H1 (cell line): ENCODE results near the gene TRIM44. TPM values are rescaled to one million over a fixed set of nuclear protein-coding genes. Genes with fewer than 3 reads are reported as not detected.

ENCODE experiments used
- CTCF ChIA-PET: fragments of 300-600 bp; sonication (Branson Sonifier 250); formaldehyde crosslinking; loops from one replicate; lab custom pipeline; 2021; ENCODE audit not compliant: partially characterized antibody; lab: Charles Lee
- POLR2A ChIA-PET: fragments of 300-600 bp; sonication (Branson Sonifier 250); formaldehyde crosslinking; loops from one replicate; lab custom pipeline; 2021; ENCODE audit warnings: inconsistent platforms; ENCODE audit not compliant: partially characterized antibody; lab: Charles Lee
- DNase-seq, 2 experiments: peaks; one replicate each; pipeline versions ENCODE4 v3.0.0 to v3.0.0-alpha.2; 2010 to 2022; ENCODE audit warnings: low spot score in 2 of 2, low read depth in 1 of 2, mixed read lengths in 1 of 2
- FAIRE-seq: peaks from 2 replicates; lab custom pipeline; 2011; peaks lifted over from hg19 to GRCh38; lab: Jason Lieb, UNC
- H2AFZ ChIP-seq: 2 replicates; pipeline ENCODE4 v1.8.1; 2012; ENCODE audit warnings: low read length, inconsistent platforms
- H2AK5ac ChIP-seq: 2 replicates; pipeline ENCODE4 v1.6.1; 2013; ENCODE audit warnings: low read depth, low read length
- H2BK120ac ChIP-seq: replicated peaks from 2 replicates; pipeline ENCODE3; 2013; ENCODE audit warnings: low read depth, low read length, inconsistent platforms
- H2BK12ac ChIP-seq: 2 replicates; pipeline ENCODE4 v1.6.1; 2013; ENCODE audit warnings: low read depth, low read length
- H2BK15ac ChIP-seq: 2 replicates; pipeline ENCODE4 v1.6.1; 2013; ENCODE audit warnings: low read length
- H2BK20ac ChIP-seq: 2 replicates; pipeline ENCODE4 v1.6.1; 2013; ENCODE audit warnings: low read length
- H2BK5ac ChIP-seq: 2 replicates; pipeline ENCODE4 v1.6.1; 2013; ENCODE audit warnings: low read depth, low read length
- H3K14ac ChIP-seq: 2 replicates; pipeline ENCODE4 v1.6.1; 2013; ENCODE audit warnings: inconsistent platforms; ENCODE audit not compliant: insufficient read length
- H3K18ac ChIP-seq: 2 replicates; pipeline ENCODE4 v1.6.1; 2013; ENCODE audit warnings: low read length; ENCODE audit errors: extremely low read depth
- H3K23ac ChIP-seq: 2 replicates; pipeline ENCODE4 v1.6.1; 2013; ENCODE audit warnings: inconsistent platforms; ENCODE audit not compliant: insufficient read length
- H3K23me2 ChIP-seq: 2 replicates; pipeline ENCODE4 v1.6.1; 2013; ENCODE audit warnings: low read depth, low read length
- H3K27ac ChIP-seq: 2 replicates; pipeline ENCODE4 v1.6.1; 2011; ENCODE audit warnings: low read depth, low read length, inconsistent platforms
- H3K27me3 ChIP-seq, 4 experiments: replicated peaks in 1 of 4; 1 replicate in 1 of 4; 2 replicates in 3 of 4; pipeline versions ENCODE4 v1.6.1 to v1.8.1; 2011 to 2013; ENCODE audit warnings: low read length in 3 of 4, mild to moderate bottlenecking in 3 of 4, inconsistent platforms in 2 of 4, mixed read lengths in 2 of 4, moderate library complexity in 1 of 4; ENCODE audit not compliant: control insufficient read depth in 3 of 4, insufficient read depth in 3 of 4; ENCODE audit errors: extremely low read depth in 1 of 4
- H3K36me3 ChIP-seq, 4 experiments: 2 replicates each; pipeline versions ENCODE4 v1.6.1 to v1.8.1; 2011 to 2013; ENCODE audit warnings: mild to moderate bottlenecking in 4 of 4, low read length in 3 of 4, moderate library complexity in 2 of 4, control low read depth in 1 of 4, inconsistent platforms in 1 of 4; ENCODE audit not compliant: insufficient read depth in 4 of 4, control insufficient read depth in 2 of 4
- H3K4ac ChIP-seq: replicated peaks from 2 replicates; pipeline ENCODE3; 2013; ENCODE audit warnings: low read length, low read depth, mixed read lengths, inconsistent platforms; ENCODE audit not compliant: insufficient read length
- H3K4me1 ChIP-seq, 4 experiments: replicated peaks in 1 of 4; 1 replicate in 1 of 4; 2 replicates in 3 of 4; pipeline versions ENCODE4 v1.6.1 to v1.8.1; 2011 to 2013; ENCODE audit warnings: low read length in 3 of 4, inconsistent platforms in 2 of 4, mixed read lengths in 1 of 4; ENCODE audit not compliant: insufficient read depth in 4 of 4, control insufficient read depth in 3 of 4
- H3K4me2 ChIP-seq, 2 experiments: 2 replicates each; pipeline versions ENCODE4 v1.6.1 to v1.8.1; 2011 to 2013; ENCODE audit warnings: low read depth in 2 of 2, low read length in 2 of 2, control low read depth in 1 of 2, inconsistent platforms in 1 of 2, mild to moderate bottlenecking in 1 of 2; ENCODE audit not compliant: insufficient read depth in 1 of 2
- H3K4me3 ChIP-seq, 4 experiments: fragments of 200-600, 300-600 bp in 1 of 4; sonication (generic), shearing (Covaris generic), sonication (Bioruptor Twin) in 1 of 4; 2 replicates each; pipeline versions ENCODE4 v1.5.1 to v1.8.1; 2011 to 2016; ENCODE audit warnings: low read length in 4 of 4, low read depth in 3 of 4, control low read depth in 2 of 4, inconsistent platforms in 2 of 4, mild to moderate bottlenecking in 2 of 4, mixed read lengths in 1 of 4, moderate library complexity in 1 of 4; ENCODE audit not compliant: insufficient read depth in 2 of 4; ENCODE audit errors: extremely low read depth in 1 of 4
- H3K56ac ChIP-seq: replicated peaks from 2 replicates; pipeline ENCODE3; 2013; ENCODE audit warnings: low read depth, mild to moderate bottlenecking, mixed read lengths, low read length, inconsistent platforms; ENCODE audit not compliant: insufficient read length
- H3K79me1 ChIP-seq: 2 replicates; pipeline ENCODE4 v1.6.1; 2013; ENCODE audit warnings: low read depth, low read length, control low read depth
- H3K79me2 ChIP-seq, 2 experiments: 2 replicates each; pipeline versions ENCODE4 v1.6.1 to v1.8.1; 2012 to 2013; ENCODE audit warnings: low read length in 2 of 2, mild to moderate bottlenecking in 2 of 2, inconsistent platforms in 1 of 2; ENCODE audit not compliant: insufficient read depth in 2 of 2, control insufficient read depth in 1 of 2
- H3K9ac ChIP-seq, 4 experiments: replicated peaks in 1 of 4; 1 replicate in 1 of 4; 2 replicates in 3 of 4; pipeline versions ENCODE4 v1.6.1 to v1.8.1; 2011 to 2013; ENCODE audit warnings: low read depth in 3 of 4, low read length in 3 of 4, control low read depth in 2 of 4, mild to moderate bottlenecking in 2 of 4, moderate library complexity in 2 of 4, inconsistent platforms in 1 of 4; ENCODE audit errors: extremely low read depth in 1 of 4
- H3K9me3 ChIP-seq, 2 experiments: 2 replicates each; pipeline versions ENCODE4 v1.6.1 to v1.8.1; 2012 to 2013; ENCODE audit warnings: mild to moderate bottlenecking in 2 of 2, moderate library complexity in 2 of 2, control low read depth in 1 of 2, inconsistent platforms in 1 of 2, low read depth in 1 of 2, low read length in 1 of 2, mixed read lengths in 1 of 2; ENCODE audit not compliant: insufficient read depth in 2 of 2
- H4K20me1 ChIP-seq, 2 experiments: replicated peaks in 1 of 2; 2 replicates each; pipeline versions ENCODE3 to v1.8.1; 2011 to 2013; ENCODE audit warnings: inconsistent platforms in 2 of 2, low read length in 2 of 2, mild to moderate bottlenecking in 1 of 2; ENCODE audit not compliant: insufficient read depth in 2 of 2, control insufficient read depth in 1 of 2
- H4K5ac ChIP-seq: 2 replicates; pipeline ENCODE4 v1.6.1; 2013; ENCODE audit warnings: low read length, low read depth, mixed read lengths, inconsistent platforms; ENCODE audit not compliant: insufficient read length
- H4K8ac ChIP-seq: 2 replicates; pipeline ENCODE4 v1.8.0; 2013; ENCODE audit warnings: mild to moderate bottlenecking, moderate library complexity, low read length, inconsistent platforms; ENCODE audit not compliant: insufficient read depth; ENCODE audit errors: extremely low read depth
- H4K91ac ChIP-seq: replicated peaks from 2 replicates; pipeline ENCODE3; 2013; ENCODE audit warnings: low read length, mixed read lengths, inconsistent platforms; ENCODE audit not compliant: insufficient read length
- BCL11A ChIP-seq, 2 experiments: IDR thresholded peaks; one replicate each; pipeline ENCODE4 v1.6.1; 2011; ENCODE audit warnings: low read depth in 2 of 2, low read length in 2 of 2, mild to moderate bottlenecking in 2 of 2
- JUN ChIP-seq: IDR thresholded peaks from 2 replicates; pipeline ENCODE4 v1.6.1; 2011; ENCODE audit warnings: low read depth, mild to moderate bottlenecking, improper control_type of control experiment, low read length
- SIX5 ChIP-seq: IDR thresholded peaks from 2 replicates; pipeline ENCODE4 v1.6.1; 2011; ENCODE audit warnings: mild to moderate bottlenecking, low read depth, low read length
- WGBS, 2 experiments: shearing (Covaris generic) in 1 of 2; methylation state at CpG; one replicate each; pipeline versions ENCODE4 v1.1.6 to v1.1.7; 2013 to 2015; ENCODE audit warnings: low lambda C conversion rate in 2 of 2, mixed read lengths in 2 of 2, inconsistent platforms in 1 of 2, low coverage in 1 of 2, missing lambda C conversion rate in 1 of 2; ENCODE audit not compliant: insufficient replicate concordance in 2 of 2, insufficient coverage in 1 of 2, insufficient read length in 1 of 2; ENCODE audit errors: extremely low coverage in 1 of 2, missing lambda C conversion rate in 1 of 2; 5-methylcytosine and 5-hydroxymethylcytosine counted together
- polyA plus RNA-seq, 7 experiments: library from polyadenylated mRNA; depleted of rRNA in 3 of 7; stranded (reverse) in 5 of 7; unstranded in 2 of 7; fragments of >200 nt in 5 of 7; fragments of 200-250 nt in 2 of 7; gene quantifications; 1 replicate in 5 of 7; 2 replicates in 1 of 7; 4 replicates in 1 of 7; pipeline versions ENCODE4 v1.2.1 to v1.2.3, GENCODE V29; 2011 to 2013; ENCODE audit warnings: missing spikeins in 2 of 7, mixed read lengths in 2 of 7
- total RNA-seq: library from RNA; stranded (reverse); fragmentation: NEBNext Ultra II Directional; extraction: Animal tissue kit (Norgen Biotek cat#: 25700); gene quantifications from 2 replicates; pipeline ENCODE4 v1.2.1, GENCODE V29; 2021

TRIM44 gene
- total and polyA plus RNA-seq, 2 of the 8 experiments (the other 6 are each of a cell fraction or from before 2014, with no cell fraction given), result 13.9 to 34.4 TPM

- Histone ChIP-seq H2BK120ac (no peak overlapping the region), H2BK20ac (no peak overlapping the region), H2BK12ac (no peak overlapping the region), H3K9ac (no peak overlapping the region), H4K91ac (no peak overlapping the region), H3K27me3 (no peaks in the 10 kb centered on the region), H2AK5ac (no peak overlapping the region), H2BK5ac (no peak overlapping the region), H3K56ac (no peak overlapping the region), H3K4me3 (no peak overlapping the region), H3K9me3 (peaks cover 0 to 8% of the 10 kb centered on the region in 2 experiments; a peak in 1 of 4 replicates), H2AFZ (no peak overlapping the region), H3K36me3 (no peaks in the 10 kb centered on the region), H3K18ac (no peak overlapping the region), H2BK15ac (no peak overlapping the region), H3K79me1 (no peaks in the 10 kb centered on the region), H4K8ac (no peak overlapping the region), H3K79me2 (no peaks in the 10 kb centered on the region), H4K20me1 (no peaks in the 10 kb centered on the region), H3K4me1 (peaks cover 0 to 2% (median 0%) of the 10 kb centered on the region in 4 experiments; a peak in 1 of 7 replicates), H4K5ac (no peak overlapping the region), H3K4ac (no peak overlapping the region), H3K27ac (no peak overlapping the region), H3K4me2 (no peak overlapping the region), H3K23ac (no peak overlapping the region), H3K23me2 (no peaks in the 10 kb centered on the region), H3K14ac (no peak overlapping the region)
- WGBS, 2 experiments, result 87% methylated on average over 4 of the region's 4 CpGs; no CpG with 5 or more reads in 1 of the 2 experiments
- POLR2A ChIA-PET, result no interaction called here
- CTCF ChIA-PET, result interaction anchor here (0.6 to 12.3 kb wide), 22 partner anchors 8 to 1505 kb away, joined by 3 to 187 read pairs (median 4); no protein-coding TSS in a partner anchor
- FAIRE-seq (no peak), DNase-seq (no peak)
- no peak for TF ChIP-seq JUN
- no peak for TF ChIP-seq SIX5
- TF ChIP-seq BCL11A (IDR thresholded peaks at IDR 0.05; ENCODE audit: low read depth in 2 of 2, low read length in 2 of 2), result no peak
These were observed 173.6 kb downstream of the TRIM44 start for GRCh38 chr11:35836205-35836604.
